HG03439 (cell line): ENCODE data around the gene OR52A1.
A peak's percentile ranks its signal among the peaks of the same experiment; 100 is the strongest.

ENCODE experiments used
- ATAC-seq: cut with Tn5 transposase; IDR thresholded peaks from one replicate; pipeline ENCODE4 v1.9.1; 2021; ENCODE audit warnings: mild to moderate bottlenecking, moderate library complexity; ENCODE audit not compliant: unreplicated experiment

Gene OR52A1

GRCh38 chr11:5136261-5136660 lies 18.3 kb downstream of the OR52A1 start:
- ATAC-seq = no peak

- ATAC-seq = no peak
Observed at GRCh38 chr11:5131584-5132335, 22.8 kb downstream of the OR52A1 start.

- no peak for ATAC-seq
Observed at GRCh38 chr11:5129457-5129877, 25.1 kb downstream of the OR52A1 start.

- ATAC-seq = no peak
Observed at GRCh38 chr11:5124891-5125620, 29.5 kb downstream of the OR52A1 start.

- ATAC-seq = peak; percentile 80
Observed at GRCh38 chr11:5123802-5124521, 30.6 kb downstream of the OR52A1 start.

- no peak for ATAC-seq
Observed at GRCh38 chr11:5118893-5119292, 35.7 kb downstream of the OR52A1 start.

GRCh38 chr11:5117588-5117987 lies 37.0 kb downstream of the OR52A1 start:
- ATAC-seq = no peak

GRCh38 chr11:5115339-5115738 lies 39.2 kb downstream of the OR52A1 start:
- no peak for ATAC-seq

GRCh38 chr11:5107285-5107684 lies 47.3 kb downstream of the OR52A1 start:
- no peak for ATAC-seq

GRCh38 chr11:5103066-5103465 lies 51.5 kb downstream of the OR52A1 start:
- no peak for ATAC-seq

GRCh38 chr11:5102246-5102645 lies 52.3 kb downstream of the OR52A1 start:
- no peak for ATAC-seq

- ATAC-seq = no peak
Observed at GRCh38 chr11:5096011-5096410, 58.5 kb downstream of the OR52A1 start.
